Measurements from ENCODE around the gene MSL1.

DNA sequence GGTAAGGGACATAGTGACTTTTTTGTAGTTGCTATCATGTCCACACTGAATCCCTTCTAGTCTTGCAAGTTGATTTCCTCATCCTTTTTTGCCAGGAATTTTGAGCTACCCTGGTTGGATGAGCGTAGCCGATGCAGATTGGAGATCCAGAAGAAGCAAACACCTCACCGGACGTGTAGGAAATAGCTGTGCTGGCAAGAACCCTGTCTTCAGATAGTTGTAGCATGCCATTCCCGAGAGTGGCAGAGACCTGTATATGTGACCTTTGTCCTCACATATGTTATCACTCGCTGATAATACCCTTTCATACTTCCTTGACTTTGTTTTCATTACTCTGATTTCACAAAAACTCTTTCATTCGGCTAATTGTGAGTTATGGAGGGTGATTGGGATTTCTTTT lies 12.4 kb downstream of the MSL1 start:
- TF ChIP-seq RAD21 (IDR thresholded peaks at IDR 0.05; ENCODE audit: low read depth) (no peak), EP300 (IDR thresholded peaks at IDR 0.05; ENCODE audit: borderline replicate concordance) (no peak), NFIC (IDR thresholded peaks at IDR 0.05) (no peak), CEBPB (IDR thresholded peaks at IDR 0.05) (no peak), ZBTB7A (IDR thresholded peaks at IDR 0.05; ENCODE audit: low read depth) (no peak), EGR1 (IDR thresholded peaks at IDR 0.05) (no peak), TAF1 (IDR thresholded peaks at IDR 0.05; ENCODE audit: low read depth) (no peak), MAX (IDR thresholded peaks at IDR 0.05) (no peak), YY1 (IDR thresholded peaks at IDR 0.05; ENCODE audit: low read depth) (no peak), FOXM1 (IDR thresholded peaks at IDR 0.05; ENCODE audit: borderline replicate concordance, low read depth) (no peak), TCF12 (IDR thresholded peaks at IDR 0.05; ENCODE audit: low read depth) (no peak), TEAD4 (IDR thresholded peaks at IDR 0.05) (no peak), CREB1 (IDR thresholded peaks at IDR 0.05; ENCODE audit: low read depth) (no peak)
- TF ChIP-seq, protein P1, sequence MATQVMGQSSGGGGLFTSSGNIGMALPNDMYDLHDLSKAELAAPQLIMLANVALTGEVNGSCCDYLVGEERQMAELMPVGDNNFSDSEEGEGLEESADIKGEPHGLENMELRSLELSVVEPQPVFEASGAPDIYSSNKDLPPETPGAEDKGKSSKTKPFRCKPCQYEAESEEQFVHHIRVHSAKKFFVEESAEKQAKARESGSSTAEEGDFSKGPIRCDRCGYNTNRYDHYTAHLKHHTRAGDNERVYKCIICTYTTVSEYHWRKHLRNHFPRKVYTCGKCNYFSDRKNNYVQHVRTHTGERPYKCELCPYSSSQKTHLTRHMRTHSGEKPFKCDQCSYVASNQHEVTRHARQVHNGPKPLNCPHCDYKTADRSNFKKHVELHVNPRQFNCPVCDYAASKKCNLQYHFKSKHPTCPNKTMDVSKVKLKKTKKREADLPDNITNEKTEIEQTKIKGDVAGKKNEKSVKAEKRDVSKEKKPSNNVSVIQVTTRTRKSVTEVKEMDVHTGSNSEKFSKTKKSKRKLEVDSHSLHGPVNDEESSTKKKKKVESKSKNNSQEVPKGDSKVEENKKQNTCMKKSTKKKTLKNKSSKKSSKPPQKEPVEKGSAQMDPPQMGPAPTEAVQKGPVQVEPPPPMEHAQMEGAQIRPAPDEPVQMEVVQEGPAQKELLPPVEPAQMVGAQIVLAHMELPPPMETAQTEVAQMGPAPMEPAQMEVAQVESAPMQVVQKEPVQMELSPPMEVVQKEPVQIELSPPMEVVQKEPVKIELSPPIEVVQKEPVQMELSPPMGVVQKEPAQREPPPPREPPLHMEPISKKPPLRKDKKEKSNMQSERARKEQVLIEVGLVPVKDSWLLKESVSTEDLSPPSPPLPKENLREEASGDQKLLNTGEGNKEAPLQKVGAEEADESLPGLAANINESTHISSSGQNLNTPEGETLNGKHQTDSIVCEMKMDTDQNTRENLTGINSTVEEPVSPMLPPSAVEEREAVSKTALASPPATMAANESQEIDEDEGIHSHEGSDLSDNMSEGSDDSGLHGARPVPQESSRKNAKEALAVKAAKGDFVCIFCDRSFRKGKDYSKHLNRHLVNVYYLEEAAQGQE (IDR thresholded peaks at IDR 0.05; ENCODE audit: low read depth) = no peak
